Measurements from ENCODE around the gene VSNL1. TPM values are rescaled to one million over a fixed set of nuclear protein-coding genes. Genes with fewer than 3 reads are reported as not detected.

The VSNL1 gene
- not detected for total RNA-seq

GRCh38 chr2:17540093-17540812 lies at the start of gene VSNL1:
TSS of gene VSNL1 (plus strand) at chr2:17540696. CDS start at chr2:17592075, 51,379 bp downstream.
- Histone ChIP-seq H3K4me3 (peak within 1 kb of the TSS; percentile 24 to 49 (median 36)), H3K27me3 (peaks cover 0 to 4% of the 10 kb centered on the region in 2 donors), H3K9me3 (no peaks in the 10 kb centered on the region), H3K4me1 (peaks cover 0 to 23% (median 2%) of the 10 kb centered on the region in 4 donors), H3K27ac (peak within 1 kb of the TSS in 1 of 4 donors; percentile 6), H3K36me3 (no peaks in the 10 kb centered on the region)
- TF ChIP-seq CTCF (IDR thresholded peaks at IDR 0.05), result no peak
- TF ChIP-seq POLR2A (IDR thresholded peaks at IDR 0.05), result no peak
- peak; percentile 16 to 52 (median 47) for DNase-seq

GRCh38 chr2:17495590-17495989 lies 44.9 kb upstream of the VSNL1 start:
- no peaks in the 10 kb centered on the region for H3K9me3 ChIP-seq
- no peaks in the 10 kb centered on the region for H3K4me1 ChIP-seq
- TF ChIP-seq POLR2A (IDR thresholded peaks at IDR 0.05) (no peak), CTCF (IDR thresholded peaks at IDR 0.05) (no peak)
- no peak overlapping the region for H3K4me3 ChIP-seq
- no peaks in the 10 kb centered on the region for H3K27me3 ChIP-seq
- no peaks in the 10 kb centered on the region for H3K36me3 ChIP-seq
- no peak for DNase-seq
- H3K27ac ChIP-seq, result no peak overlapping the region

GRCh38 chr2:17497718-17498117 lies 42.8 kb upstream of the VSNL1 start:
- DNase-seq, result no peak
- H3K4me1 ChIP-seq, result no peaks in the 10 kb centered on the region
- no peaks in the 10 kb centered on the region for H3K36me3 ChIP-seq
- H3K27ac ChIP-seq, result no peak overlapping the region
- no peaks in the 10 kb centered on the region for H3K9me3 ChIP-seq
- no peak overlapping the region for H3K4me3 ChIP-seq
- no peaks in the 10 kb centered on the region for H3K27me3 ChIP-seq
- TF ChIP-seq POLR2A (IDR thresholded peaks at IDR 0.05) (no peak), CTCF (IDR thresholded peaks at IDR 0.05) (no peak)

GRCh38 chr2:17506736-17507616 lies 33.5 kb upstream of the VSNL1 start:
- H3K9me3 ChIP-seq, result no peaks in the 10 kb centered on the region
- no peak for TF ChIP-seq POLR2A (IDR thresholded peaks at IDR 0.05)
- no peak for TF ChIP-seq CTCF (IDR thresholded peaks at IDR 0.05)
- H3K36me3 ChIP-seq, result no peaks in the 10 kb centered on the region
- no peak overlapping the region for H3K27ac ChIP-seq
- H3K4me1 ChIP-seq, result no peaks in the 10 kb centered on the region
- no peaks in the 10 kb centered on the region for H3K27me3 ChIP-seq
- DNase-seq, result no peak
- no peak overlapping the region for H3K4me3 ChIP-seq

- no peaks in the 10 kb centered on the region for H3K27me3 ChIP-seq
- no peaks in the 10 kb centered on the region for H3K36me3 ChIP-seq
- no peak overlapping the region for H3K27ac ChIP-seq
- H3K4me3 ChIP-seq, result no peak overlapping the region
- no peak for DNase-seq
- TF ChIP-seq CTCF (IDR thresholded peaks at IDR 0.05) (no peak), POLR2A (IDR thresholded peaks at IDR 0.05) (no peak)
- no peaks in the 10 kb centered on the region for H3K9me3 ChIP-seq
- H3K4me1 ChIP-seq, result peaks cover 0 to 9% (median 0%) of the 10 kb centered on the region in 4 donors
These were observed 24.8 kb upstream of the VSNL1 start for GRCh38 chr2:17515652-17516051.
